Fibroblast of the aortic adventitia (primary cell): ENCODE data around the gene ADTRP. TPM values are rescaled to one million over a fixed set of nuclear protein-coding genes. Genes with fewer than 3 reads are reported as not detected.
A peak's percentile ranks its signal among the peaks of the same experiment; 100 is the strongest.

Experiments
- DNase-seq: peaks from one replicate; pipeline ENCODE4 v3.0.0-alpha.2; 2010; ENCODE audit warnings: low read depth
- H3K4me3 ChIP-seq: 2 replicates; pipeline ENCODE4 v1.5.1; 2011; ENCODE audit warnings: low read depth, mild to moderate bottlenecking, control low read depth, low read length, moderate library complexity
- CTCF ChIP-seq: IDR thresholded peaks from 2 replicates; pipeline ENCODE4 v1.5.1; 2011; ENCODE audit warnings: mild to moderate bottlenecking, low read length, control low read depth, inconsistent platforms; ENCODE audit not compliant: insufficient read depth
- total RNA-seq: library from RNA; depleted of rRNA; stranded (reverse); fragments of >200 nt; gene quantifications from 2 replicates; pipeline ENCODE4 v1.2.3, GENCODE V29; 2012; ENCODE audit warnings: low replicate concordance

The ADTRP gene
- total RNA-seq, 1 donor = 10.9 TPM

GRCh38 chr6:11722220-11722619, 56.4 kb downstream of the ADTRP start:
- DNase-seq = no peak
- no peak overlapping the region for H3K4me3 ChIP-seq
- TF ChIP-seq CTCF = no peak

GRCh38 chr6:11718463-11718862, 60.1 kb downstream of the ADTRP start:
- peak; percentile 31 for DNase-seq
- no peak for TF ChIP-seq CTCF
- no peak overlapping the region for H3K4me3 ChIP-seq

DNA sequence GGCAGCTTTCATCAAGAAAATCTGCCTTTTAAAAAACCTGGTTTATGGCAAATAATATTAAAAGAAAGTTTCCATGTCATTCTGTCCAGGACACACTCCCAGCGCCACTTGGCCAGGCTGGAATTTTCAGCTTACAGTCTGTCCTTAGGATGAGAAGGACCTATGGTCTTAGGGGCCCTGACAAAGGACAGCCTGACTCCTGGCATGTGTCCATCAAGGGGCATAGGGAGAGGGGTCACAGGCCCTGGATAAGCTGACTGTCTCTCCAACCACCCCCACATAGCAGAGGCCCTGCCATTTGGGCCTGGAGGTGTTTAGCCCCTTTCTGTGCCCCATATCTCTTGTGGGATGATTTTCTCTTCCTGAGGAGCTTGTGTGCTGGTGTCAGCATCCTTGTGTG, 60.6 kb downstream of the ADTRP start:
- H3K4me3 ChIP-seq = no peak overlapping the region
- no peak for TF ChIP-seq CTCF
- no peak for DNase-seq

DNA sequence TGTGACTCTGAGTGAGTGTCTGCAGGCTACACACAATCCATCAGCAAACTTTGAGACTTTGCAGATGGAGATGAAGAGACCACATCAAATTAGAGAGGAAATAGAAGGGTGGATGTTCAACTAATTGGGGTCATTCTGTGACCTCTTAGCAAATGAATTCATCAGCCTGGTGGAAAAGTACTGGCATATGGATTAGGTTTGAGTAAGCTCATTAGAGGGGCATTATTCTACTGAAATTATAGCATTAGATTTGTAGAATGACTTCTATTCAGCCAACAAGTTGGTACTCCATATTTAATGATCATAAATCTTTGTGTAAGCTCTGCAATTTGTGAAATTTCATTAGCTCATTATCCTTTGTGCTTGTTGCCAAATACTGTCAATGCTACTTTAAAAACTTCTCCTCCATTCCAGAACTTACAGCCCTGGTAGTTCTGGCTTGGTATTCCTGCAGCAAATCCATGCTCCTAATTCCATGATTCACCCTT, 63.8 kb downstream of the ADTRP start:
- no peak for DNase-seq
- TF ChIP-seq CTCF = no peak
- H3K4me3 ChIP-seq = no peak overlapping the region

DNA sequence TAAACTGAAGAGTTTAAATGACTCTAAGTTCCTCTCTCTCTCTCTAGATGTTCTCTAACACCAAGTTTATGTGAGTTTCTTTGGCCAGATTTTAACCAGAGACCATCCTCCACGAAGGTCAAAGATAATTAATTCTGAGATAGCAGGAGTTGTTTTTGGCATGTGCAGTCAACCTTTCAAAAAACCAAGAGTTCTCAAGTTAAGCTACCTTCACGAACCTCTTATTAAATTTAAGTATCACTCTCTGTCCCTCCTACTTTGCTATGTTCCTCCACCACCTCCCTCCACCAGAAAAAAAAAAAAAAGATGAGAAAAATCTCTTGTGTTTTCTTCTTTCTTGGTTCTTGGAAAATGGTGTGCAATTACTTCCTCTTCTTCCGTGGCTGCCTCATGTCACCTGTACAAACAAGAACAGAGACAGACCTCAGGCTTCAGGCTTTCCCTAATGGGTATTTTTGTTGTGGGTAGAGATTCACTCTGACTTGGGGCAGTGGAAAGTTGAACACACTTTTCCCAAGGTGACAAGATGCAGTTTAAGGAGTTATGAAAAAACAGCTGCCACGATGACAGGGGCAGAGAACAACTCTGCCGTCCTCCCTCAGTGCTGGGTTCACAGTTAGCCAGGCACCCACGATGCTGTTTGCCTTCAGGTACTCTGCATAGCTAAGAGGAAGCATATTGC, 64.3 kb downstream of the ADTRP start:
- no peak for DNase-seq
- no peak overlapping the region for H3K4me3 ChIP-seq
- TF ChIP-seq CTCF = no peak

GRCh38 chr6:11712760-11713159, 65.8 kb downstream of the ADTRP start:
- peak; percentile 57 for DNase-seq
- no peak for TF ChIP-seq CTCF
- no peak overlapping the region for H3K4me3 ChIP-seq
